Hypothalamus (tissue), 51 donors: ENCODE data around the gene PDE6A.

Experiments
- DNase-seq, 51 donors: peaks; one replicate each; lab custom pipeline; 2025; lab: John Stamatoyannopoulos, UW

PDE6A gene

GRCh38 chr5:149930749-149931574 is 13.6 kb downstream of the PDE6A start:
- no peak for DNase-seq

- DNase-seq = no peak
These were observed 14.4 kb downstream of the PDE6A start for GRCh38 chr5:149930043-149930748.

- no peak for DNase-seq
These were observed 20.1 kb downstream of the PDE6A start for GRCh38 chr5:149924486-149924885.

GRCh38 chr5:149922950-149923349 is 21.6 kb downstream of the PDE6A start:
- no peak for DNase-seq

GRCh38 chr5:149921597-149921996 is 23.0 kb downstream of the PDE6A start:
- DNase-seq = no peak

GRCh38 chr5:149917073-149917676 is 27.4 kb downstream of the PDE6A start:
- no peak for DNase-seq

- DNase-seq = no peak
These were observed 28.1 kb downstream of the PDE6A start for GRCh38 chr5:149916334-149917072.

- DNase-seq = no peak
These were observed 29.0 kb downstream of the PDE6A start for GRCh38 chr5:149915392-149916260.

- no peak for DNase-seq
These were observed 30.9 kb downstream of the PDE6A start for GRCh38 chr5:149913436-149914419.

GRCh38 chr5:149912226-149912871 is 32.2 kb downstream of the PDE6A start:
- DNase-seq = no peak

GRCh38 chr5:149911031-149911430 is 33.6 kb downstream of the PDE6A start:
- no peak for DNase-seq

- no peak for DNase-seq
These were observed 36.8 kb downstream of the PDE6A start for GRCh38 chr5:149907828-149908227.

- DNase-seq = no peak
These were observed 39.6 kb downstream of the PDE6A start for GRCh38 chr5:149904977-149905376.

- DNase-seq = no peak
These were observed 40.2 kb downstream of the PDE6A start for GRCh38 chr5:149904293-149904886.

- DNase-seq = peak in 1 of 51 donors; percentile 26
These were observed 41.2 kb downstream of the PDE6A start for GRCh38 chr5:149903404-149903803.

GRCh38 chr5:149902177-149902576 is 42.4 kb downstream of the PDE6A start:
- DNase-seq = no peak

- no peak for DNase-seq
These were observed 43.1 kb downstream of the PDE6A start for GRCh38 chr5:149901511-149901910.

- no peak for DNase-seq
These were observed 44.2 kb downstream of the PDE6A start for GRCh38 chr5:149900390-149900789.
